COLO668 (cell line): ENCODE measurements around the gene ABHD17B.
"Not testable (repeated sequence)": the region's sequence is repeated elsewhere in the genome, so short reads cannot be mapped to it uniquely, and the experiment has no call there.

ENCODE experiments used
- DNase-seq: peaks from one replicate; lab custom pipeline; 2025; ENCODE audit not compliant: unreplicated experiment; lab: John Stamatoyannopoulos, UW

ABHD17B gene

DNA sequence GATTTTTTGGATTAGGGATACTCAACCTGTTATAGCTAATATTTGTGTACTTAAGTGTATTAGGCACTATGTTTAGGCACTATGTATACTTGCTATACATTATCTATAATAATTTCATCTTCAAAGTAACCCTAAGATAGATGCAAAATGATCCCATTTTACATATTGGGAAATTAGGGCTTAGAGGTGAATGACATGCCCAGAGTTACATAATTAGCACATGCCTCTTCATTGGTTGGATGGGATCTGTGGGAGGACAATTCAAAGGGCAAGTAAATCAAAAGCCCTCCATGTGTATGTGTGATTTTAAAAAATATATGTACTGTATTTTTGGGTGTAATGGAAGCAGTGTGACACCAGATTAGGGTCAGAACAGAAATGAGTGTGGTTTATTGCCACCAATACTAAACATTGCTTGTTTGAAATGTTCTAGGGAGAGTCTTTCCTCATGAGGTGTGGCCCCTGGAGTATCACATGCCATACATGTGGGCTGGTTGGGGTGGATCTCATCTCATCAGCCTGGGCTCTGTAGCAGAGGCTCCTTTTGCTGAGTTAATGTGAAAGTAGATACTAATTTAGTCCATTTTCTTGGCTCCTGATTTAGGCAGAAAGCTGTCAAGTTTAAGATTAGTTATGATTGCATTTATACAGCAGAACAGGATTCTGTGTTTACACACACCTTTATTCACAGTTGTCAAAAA is 6.0 kb upstream of the ABHD17B start:
- no peak for DNase-seq

DNA sequence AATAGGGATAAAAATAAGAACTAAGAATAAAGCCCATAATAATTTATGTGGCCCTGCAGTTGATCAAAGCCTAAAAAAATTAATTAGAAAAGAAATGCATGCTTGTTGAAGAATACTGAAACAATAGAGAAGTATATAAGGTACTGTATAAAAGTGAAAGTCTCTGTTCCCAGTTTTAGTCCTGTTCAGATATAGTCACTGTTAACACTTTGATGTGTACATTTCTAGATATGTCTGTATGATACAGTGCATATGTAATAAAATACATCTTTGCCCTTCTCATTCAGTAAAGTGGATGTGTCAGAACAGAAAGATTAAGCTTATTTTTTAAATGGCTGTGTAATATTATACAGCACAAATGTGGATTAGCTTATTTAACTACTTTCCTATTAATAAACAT is 4.5 kb upstream of the ABHD17B start:
- no peak for DNase-seq

DNA sequence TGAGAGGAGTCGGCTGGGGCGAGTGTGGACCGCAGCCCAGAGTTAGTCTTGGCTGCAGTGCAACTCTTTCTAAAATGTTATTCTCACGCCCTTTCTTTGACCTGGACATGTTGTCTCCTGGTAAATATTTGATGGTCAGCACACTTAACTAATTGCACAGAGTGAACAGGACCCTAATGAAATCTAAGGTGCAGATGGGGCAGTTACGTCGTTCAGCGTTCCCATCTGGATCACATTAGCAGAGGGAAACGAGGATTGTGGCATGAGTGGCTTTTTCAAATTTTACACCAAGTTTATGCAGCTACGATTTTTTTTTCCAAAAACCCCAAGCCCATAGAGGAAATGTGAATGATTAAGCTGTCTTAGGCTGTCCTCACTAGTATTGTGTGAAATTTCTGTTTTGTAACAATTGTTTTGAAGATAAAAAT is 929 bp upstream of the ABHD17B start:
- no peak for DNase-seq

DNA sequence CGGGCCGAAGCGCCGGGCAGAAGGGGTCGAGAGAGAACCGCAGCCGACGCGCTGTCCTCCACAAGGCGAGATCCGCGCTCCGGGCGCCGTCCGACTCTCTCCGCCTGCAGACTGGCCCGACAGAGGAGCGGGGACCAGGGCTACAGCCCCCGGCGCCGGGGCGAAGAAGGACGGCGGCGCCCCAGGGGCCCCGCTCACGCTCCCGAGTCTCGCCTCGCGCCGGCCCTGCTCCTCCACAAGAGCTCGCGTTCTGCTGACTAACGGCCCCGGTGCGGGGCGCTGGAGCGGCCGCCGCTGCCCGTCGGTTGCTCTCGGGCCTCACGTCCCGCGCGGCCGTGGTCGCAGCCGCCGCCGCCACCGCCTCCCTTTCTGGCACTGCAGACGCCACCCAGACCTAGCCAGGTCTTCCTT is 338 bp downstream of the ABHD17B start:
- peak; percentile 80 for DNase-seq

DNA sequence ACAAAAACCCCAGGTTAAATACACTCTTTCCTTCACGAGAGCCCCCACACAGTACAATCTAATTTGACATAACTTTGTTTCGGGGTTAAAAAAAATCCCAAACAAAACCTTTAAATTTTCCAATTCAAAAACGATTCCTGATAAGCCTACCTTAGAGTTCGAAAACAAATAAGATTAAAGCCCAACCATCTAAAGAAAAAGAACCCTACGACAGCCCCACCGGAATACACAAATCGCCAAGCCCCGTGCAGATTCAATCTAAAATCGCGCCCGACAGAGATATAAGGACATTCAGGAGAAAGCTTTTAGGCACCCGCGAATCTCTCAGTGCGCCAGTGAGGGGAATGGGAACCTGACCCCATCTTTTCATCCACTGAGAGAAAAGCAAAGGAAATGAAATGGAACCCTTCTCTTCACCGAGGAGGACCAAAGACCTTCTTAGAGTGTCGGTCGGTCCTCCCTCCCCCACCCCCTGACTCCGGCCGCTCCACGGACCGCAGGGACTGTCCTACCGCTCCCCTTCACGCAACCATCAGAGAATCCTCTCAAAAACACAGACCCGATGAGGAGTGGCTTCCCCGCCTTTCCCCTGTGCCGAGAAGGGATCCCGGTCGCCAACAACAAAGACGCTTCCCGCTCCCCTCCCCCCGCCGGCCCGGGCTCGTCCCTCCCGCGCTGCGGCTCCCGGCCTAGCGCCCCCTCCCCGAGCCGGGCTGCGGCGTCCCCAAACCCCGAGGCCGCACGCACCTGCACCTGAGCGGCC is 925 bp downstream of the ABHD17B start:
- DNase-seq: peak; percentile 72

DNA sequence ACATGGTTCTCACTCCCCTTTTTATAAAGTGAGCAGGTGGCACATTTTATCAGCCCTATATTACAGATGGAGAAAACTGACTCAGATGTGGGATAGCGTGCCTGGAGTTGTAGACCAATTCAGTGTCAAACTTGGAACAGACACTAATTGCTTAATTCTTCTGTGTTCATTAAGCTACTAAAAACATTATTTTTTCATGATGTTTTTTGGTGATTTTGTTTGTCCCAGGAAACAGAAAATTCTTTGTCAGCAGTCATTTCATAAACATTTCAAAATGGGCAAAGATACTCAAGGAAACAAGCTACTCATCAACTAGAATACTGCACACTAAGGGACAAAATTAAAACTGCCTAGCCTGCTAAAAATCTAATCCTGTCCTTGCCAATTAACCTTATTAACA is 2.2 kb downstream of the ABHD17B start:
- no peak for DNase-seq

DNA sequence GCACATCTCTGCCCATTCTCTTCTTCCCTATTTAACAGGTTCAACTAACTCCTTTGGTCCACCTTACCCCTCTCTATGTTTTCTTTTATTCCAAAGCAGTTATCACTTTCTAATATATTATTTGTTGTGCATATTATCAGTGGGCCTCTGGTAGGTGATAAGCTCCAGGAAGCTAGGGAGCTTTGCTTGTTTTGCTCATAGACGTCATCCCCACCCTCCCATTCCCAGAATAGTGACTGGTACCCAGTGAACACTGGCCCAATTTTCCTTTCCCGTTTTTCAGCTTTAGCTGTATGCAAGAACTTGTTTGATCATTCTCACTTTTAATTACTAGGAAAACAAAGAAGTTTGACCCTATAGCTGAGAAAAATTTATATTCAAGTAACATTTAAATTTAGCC is 6.9 kb downstream of the ABHD17B start:
- no peak for DNase-seq

DNA sequence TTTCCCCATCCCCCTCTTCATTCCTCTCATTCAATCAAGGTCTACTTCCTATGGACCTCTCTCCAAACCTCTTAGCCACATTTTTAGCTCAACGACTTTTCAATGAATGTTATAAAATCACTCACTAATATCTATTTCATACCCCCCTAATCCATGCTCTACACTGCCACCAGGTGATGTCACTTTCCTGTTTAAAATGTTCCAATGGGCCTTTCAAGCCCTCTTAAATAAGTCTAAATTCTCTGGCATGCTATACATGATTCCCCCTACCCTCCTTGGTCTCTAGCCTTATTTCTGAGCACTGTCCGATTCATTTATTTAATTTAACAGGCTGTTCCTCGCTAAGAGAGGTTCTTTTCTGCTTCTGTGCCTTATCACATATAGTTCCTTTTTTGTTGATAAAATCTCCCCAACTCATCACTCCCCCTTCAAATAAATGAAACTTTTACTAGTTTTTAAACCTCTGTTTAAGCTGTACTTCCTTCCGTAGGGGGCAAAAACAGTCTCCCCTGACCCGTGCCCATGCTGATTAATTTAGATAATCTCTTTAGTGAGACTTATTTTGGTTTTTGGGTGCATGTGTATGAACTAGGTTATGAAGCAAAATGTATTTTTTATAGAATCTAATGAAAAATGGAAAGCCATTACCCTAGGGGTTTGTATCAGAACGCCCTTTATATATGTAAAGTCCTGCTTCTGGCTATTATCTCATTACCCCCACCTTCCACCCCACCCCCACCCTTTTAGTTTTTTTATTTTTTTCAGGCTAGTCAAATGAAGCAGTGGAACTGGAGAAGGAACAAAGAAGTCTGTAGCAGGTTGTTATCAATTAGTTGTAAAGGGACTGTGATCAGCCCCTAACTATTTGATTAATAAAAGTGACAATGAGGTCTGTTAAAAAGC is 9.0 kb downstream of the ABHD17B start:
- DNase-seq: no peak

DNA sequence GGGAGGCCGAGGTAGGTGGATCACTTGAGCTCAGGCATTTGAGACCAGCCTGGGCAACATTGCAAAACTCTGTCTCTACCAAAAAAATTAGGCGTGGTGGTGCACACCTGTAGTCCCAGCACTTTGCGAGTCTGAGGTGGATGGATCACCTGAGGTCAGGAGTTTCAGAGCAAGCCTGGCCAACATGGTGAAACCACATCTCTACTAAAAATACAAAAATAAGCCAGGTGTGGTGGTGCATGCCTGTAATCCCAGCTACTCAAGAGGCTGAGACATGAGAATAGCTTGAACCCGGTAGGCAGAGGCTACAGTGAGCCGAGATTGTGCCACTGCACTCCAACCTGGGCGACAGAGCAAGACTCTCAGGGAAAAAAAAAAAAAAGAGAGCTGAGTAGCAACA is 12.2 kb downstream of the ABHD17B start:
- DNase-seq: not testable (repeated sequence)

DNA sequence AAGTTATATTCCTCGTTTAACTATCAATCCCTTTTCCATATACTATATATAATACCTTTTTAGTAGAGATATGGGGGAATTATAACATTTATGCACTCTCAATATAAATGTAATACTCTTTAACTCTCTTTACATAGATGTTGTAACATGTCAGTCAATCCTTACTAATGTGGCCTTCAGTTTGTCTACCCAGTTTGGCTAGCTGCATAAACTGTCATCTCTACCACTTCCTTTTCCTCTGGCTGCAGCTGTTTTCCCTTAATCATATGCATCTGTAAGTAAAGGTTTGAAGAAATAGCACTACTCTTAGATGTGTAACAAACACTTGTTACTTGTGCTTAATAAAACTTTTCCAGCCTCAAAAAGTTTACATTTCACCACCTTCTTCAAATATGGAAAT is 13.4 kb downstream of the ABHD17B start:
- no peak for DNase-seq

DNA sequence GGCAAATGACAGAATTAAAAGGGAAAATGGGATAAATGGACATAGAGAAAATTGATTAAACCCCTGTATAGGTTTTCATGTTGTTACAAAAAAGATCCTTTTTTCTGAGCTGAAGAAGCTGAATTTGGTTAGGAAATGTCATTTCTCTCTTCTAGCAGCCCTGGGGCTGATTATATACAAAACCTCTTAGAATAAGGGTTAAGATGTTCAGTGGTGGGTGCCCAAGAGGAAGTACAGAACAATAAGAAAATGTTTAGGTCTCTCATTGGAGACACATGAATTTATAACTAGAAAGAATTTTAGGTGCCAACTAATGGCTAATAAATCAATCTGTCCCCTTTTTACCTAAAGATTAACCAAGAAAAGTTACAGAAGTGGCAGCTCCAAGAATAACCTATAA is 14.2 kb downstream of the ABHD17B start:
- no peak for DNase-seq

DNA sequence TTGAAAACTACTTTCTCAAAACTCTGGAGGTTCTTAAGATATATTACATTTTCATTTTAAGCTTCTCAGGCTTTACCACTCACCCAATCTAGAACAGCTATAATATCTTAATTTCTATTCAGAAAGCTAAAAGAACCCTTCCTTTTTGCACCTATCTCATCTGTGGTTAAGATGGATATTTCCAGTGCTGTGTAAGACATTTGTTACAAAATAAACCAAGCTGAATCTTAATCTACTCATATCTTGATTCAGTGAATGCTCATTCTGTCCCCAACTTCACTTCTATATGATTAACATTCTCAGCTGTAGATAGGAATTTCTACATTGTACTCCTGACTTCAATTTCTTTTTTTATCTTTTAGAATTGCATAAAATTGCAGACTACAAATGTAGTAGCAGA is 15.0 kb downstream of the ABHD17B start:
- DNase-seq: no peak

DNA sequence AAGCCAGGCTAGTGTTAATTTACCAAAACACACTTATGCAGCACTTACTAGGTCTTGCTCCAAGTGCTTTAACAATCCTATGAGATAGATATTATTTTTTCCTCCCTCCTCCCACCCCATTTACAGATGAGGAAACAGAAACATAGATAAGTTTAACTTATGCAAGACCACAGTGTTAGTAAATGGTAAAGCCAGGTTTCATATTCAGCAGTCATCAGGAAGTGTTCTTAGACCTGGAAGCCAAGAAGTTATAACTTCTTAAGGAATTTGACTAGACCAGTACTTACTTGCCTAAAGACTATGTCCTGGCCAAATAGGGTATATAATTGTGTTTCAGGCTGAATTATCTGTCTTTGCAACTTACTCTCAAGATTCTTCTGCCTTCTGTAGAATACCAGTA is 15.9 kb downstream of the ABHD17B start:
- no peak for DNase-seq

DNA sequence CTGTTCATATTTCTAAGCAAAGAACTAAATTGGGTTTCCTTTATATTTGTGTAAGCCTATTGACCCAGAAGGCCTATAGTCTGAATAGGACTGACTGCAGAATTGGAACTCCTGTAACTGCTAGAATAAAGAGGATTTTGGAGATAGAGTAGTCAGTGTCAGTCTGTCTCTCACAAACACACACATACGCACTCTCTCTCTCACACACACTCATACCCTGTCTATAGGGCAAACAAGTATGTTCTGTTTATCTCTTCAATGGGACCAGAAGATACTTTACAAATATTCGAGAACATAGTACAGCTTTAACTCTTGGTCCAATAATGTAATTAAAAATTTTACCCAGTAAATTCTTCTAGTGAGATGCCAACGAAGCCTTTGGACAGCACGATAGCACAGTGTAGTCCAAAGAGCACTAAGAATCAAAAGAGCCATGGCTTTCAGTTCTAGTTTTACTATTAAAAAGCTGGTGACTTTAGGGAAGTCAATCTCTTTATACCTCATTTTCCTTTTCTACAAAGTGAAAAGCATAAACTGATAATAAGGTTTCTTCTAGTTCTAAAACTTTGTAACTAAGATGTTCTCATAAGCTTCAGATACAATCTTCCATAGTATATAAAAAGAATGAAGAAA is 19.3 kb downstream of the ABHD17B start:
- DNase-seq: no peak

DNA sequence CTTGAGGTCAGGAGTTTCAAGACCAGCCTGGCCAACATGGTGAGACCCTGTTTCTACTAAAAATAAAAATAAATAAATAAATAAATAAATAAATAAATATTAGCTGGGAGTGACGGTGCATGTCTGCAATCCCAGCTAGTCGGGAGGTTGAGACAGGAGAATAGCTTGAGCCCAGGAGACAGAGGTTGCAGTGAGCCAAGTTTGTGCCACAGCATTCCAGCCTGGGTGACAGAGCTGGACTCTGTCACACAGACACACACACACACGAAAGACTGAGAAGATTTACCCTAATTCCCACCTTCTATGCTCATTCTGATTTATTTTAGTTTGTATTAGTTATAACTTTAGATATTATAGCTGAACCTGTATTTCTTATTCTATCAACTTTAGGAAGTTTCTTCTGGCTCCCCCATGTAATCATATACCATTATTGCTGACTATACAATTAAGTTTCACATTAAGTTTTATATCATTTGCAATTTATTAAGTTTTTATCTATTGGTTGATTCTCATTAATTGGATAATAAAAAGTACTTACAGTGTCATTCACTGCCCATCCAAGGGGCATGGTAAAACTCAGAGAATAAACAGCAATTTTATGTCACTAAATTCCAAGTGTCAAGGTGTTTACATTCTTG is 20.8 kb downstream of the ABHD17B start:
- no peak for DNase-seq

DNA sequence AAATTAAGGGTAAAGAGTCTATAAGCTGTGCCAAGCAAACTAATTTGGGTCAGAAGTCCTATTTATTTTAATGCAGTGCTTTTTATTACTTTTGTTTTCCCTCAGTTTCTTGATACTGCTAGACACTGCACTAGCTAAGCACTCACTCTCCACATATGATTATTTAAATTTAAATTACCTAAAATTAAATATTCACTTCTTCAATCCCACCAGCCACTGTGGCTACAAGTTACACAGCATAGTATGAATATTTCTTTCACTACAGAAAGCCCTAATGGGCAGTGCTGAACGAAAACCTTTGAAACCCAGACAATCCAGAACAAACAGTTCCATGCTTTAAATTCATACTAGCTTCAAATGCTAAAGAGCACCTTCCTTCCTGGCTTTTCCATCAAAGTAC is 23.6 kb downstream of the ABHD17B start:
- no peak for DNase-seq

DNA sequence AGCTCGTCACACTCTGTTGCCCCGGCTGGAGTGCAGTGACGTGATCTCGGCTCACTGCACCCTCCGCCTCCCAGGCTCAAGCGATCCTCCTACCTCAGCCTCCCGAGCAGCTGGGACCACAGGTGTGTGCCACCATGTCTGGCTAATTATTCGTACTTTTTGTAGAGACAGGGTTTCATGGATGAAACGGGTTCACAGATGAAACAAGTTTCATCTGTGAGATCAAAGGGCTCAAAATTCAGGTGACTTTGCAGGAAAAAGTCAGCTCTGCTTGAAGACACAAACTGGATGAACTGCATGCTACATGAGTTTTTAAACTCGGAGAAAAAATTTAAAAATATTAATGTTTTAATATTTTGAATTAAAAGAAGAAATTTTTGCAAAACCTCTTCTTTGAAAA is 24.5 kb downstream of the ABHD17B start:
- no peak for DNase-seq

DNA sequence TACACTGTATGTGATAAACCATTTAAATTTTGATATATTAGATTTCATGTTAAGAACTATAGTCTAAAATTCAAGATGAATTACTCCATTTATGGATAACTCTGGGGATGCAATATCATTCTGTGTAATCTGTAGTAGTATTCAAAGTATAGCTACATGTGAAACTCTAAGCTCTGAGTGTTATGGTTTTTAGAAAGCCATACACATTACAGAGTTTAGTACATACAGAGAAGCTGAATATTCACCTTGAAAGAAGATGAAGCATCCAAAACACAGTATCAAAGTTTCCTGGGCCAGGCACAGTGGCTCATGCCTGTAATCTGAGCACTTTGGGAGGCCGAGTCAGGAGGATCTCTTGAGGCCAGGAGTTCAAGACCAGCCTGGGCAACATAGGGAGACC is 25.0 kb downstream of the ABHD17B start:
- no peak for DNase-seq

DNA sequence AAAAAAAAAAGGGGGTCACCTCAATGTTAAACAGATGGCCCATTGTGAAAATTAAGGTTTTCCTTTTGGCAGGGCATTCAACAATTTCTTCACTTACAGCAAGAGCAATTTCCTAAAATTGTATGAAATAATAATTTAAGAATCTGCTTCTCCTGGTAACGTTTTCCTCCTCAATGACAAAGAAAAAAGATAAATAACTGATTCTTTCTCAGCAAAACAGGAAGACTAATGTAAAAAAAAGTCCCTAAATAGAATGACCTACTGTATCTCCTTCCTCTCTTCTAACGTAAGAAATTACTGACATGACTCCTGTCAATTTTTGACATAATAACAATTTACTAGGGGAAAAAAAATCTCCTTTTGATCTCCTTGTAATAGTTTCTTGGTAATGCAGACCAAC is 25.5 kb downstream of the ABHD17B start:
- no peak for DNase-seq

DNA sequence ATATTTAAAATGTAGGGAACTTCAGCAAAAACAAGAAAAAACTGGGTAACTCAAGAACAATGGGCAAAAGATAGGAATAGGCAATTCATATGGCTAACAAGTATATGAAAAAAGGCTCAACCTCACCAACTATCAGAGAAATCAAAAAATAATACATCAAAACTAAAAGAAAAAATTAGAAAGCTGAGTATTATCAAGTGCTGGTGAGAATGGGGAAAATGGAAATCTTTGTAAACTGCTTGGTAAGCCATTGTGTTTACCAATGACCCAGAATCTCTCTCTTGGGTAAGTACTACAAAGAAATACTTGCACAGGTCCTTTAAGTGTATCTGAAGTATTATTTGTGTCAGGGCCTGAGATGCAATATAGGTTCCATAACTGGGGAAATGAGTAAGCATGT is 27.0 kb downstream of the ABHD17B start:
- DNase-seq: no peak
